HG03280 (cell line): ENCODE results near the gene EMC10.
"Not testable (repeated sequence)": the region's sequence is repeated elsewhere in the genome, so short reads cannot be mapped to it uniquely, and the experiment has no call there.

Source experiments
- ATAC-seq: cut with Tn5 transposase; IDR thresholded peaks from one replicate; pipeline ENCODE4 v1.9.1; 2021; ENCODE audit warnings: mild to moderate bottlenecking, moderate library complexity; ENCODE audit not compliant: unreplicated experiment

Gene EMC10

DNA sequence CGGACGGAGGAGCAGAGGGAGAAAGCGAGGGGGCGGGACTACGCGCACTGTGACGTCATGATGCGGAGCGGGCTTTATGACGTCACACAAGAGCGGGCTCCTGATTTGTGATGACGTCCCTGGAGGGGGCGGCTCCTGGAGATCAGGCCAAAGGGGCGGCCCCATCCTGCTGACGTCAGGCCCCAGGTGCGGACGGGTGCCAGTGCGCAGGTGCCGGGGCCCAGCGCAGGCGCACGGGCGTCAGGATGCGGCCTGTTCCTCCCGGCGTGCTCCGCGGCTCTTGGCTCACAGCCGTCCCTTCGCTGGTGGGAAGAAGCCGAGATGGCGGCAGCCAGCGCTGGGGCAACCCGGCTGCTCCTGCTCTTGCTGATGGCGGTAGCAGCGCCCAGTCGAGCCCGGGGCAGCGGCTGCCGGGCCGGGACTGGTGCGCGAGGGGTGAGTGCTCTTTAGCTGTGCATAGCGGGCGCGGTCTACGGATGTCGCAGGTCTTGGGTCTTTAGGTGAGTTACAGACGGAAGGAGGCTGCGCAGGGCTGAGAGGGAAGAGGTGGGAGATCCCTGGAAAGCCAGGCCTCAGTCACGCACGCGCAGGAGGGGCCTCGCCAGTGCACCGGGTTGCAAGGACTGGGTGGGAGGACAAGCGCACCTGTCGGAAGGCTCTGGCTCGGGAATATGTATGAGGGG, at the start of gene EMC10, which contains the start of gene GARIN5A:
Gene EMC10 (plus strand): TSS at position 284 of the 683 bp plus-strand sequence. CDS start 38 bp downstream, at position 322.
Gene GARIN5A (minus strand): TSS at position 625 of the 683 bp plus-strand sequence. CDS start 460 bp downstream, at position 165.
- ATAC-seq: peak; percentile 91

GRCh38 chr19:50427318-50427925, 48.9 kb upstream of the EMC10 start:
- ATAC-seq: no peak

DNA sequence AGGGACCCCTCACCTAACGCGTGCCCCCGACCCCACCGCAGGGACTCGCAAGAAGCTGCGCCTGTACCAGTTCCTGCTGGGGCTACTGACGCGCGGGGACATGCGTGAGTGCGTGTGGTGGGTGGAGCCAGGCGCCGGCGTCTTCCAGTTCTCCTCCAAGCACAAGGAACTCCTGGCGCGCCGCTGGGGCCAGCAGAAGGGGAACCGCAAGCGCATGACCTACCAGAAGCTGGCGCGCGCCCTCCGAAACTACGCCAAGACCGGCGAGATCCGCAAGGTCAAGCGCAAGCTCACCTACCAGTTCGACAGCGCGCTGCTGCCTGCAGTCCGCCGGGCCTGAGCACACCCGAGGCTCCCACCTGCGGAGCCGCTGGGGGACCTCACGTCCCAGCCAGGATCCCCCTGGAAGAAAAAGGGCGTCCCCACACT, 48.3 kb upstream of the EMC10 start:
- ATAC-seq: no peak

DNA sequence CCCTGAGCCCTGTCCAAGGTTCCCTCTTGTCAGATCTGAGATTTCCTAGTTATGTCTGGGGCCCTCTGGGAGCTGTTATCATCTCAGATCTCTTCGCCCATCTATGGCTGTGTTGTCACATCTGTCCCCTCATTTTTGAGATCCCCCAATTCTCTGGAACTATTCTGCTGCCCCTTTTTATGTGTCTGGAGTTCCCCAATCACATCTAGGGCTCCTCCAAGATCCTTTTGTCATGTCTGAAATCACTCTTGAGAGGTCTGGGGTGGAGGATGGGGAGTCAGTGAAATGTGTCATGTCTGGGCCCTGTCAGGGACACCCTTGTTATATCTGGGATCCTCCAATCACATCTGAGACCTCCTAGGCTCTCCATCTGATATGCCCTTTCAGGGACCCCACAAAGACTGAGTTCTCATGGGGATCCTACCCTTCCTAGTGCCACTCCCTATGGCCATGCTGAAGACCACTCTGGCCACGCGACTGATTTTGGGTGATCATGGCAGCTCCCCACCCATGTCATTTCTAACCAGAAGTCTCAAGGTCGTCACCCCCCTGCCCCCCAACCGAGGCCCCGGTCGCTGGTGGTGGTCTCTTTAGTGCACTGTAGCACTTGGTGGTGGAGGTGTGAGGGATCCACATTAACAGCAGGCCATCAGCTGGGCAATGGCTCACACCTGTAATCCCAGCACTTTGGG, 47.4 kb upstream of the EMC10 start:
- ATAC-seq: no peak

GRCh38 chr19:50430888-50431342, 45.4 kb upstream of the EMC10 start:
- no peak for ATAC-seq

GRCh38 chr19:50431343-50432220, 44.7 kb upstream of the EMC10 start:
- peak; percentile 82 for ATAC-seq

DNA sequence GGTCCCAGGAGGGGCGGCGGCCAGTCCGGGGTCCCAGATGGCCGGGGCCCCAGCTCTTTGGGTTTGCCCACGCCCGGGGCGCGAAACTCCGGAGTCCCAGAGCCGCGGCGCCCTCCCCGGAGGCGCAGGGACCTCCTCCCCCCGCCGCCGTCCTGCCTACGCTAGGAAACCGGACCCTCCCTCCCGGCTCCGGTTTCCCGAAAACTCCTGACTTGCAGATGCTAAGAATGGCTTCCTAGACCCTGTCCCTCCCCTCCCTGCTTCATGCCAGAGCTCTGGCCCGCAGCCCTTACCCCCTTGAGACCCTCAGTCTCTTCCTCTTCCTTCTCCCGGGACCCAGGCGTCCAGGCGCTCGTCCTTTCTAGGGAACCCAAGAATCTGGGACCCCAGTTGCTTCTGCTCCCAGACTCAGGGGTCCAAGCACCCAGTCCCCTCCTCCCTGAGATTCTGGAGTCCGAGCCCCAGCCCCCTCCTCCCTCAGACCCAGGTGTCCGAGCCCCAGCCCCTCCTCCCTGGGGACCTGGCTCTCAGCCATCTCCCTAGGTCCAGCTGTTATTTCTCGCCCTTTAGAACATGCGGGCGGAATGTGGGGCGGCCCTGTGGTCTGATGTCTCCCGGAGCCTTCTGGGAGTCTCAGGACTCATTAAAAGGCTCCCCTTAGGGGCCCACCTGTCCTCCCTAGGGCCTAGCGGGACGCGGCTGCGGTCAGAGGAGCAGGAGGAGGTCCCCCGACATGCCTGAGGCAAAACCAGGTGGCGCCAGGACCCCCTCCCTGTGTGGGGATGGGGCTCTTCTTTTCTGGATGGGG, 43.9 kb upstream of the EMC10 start, which contains the start of gene MYBPC2:
Gene MYBPC2 (plus strand): TSS at position 672 of the 808 bp plus-strand sequence. CDS start 62 bp downstream, at position 734.
- ATAC-seq: no peak

GRCh38 chr19:50433201-50434180, 42.8 kb upstream of the EMC10 start:
- ATAC-seq: no peak

- ATAC-seq: no peak
Measured at GRCh38 chr19:50434525-50434924, 41.8 kb upstream of the EMC10 start.

DNA sequence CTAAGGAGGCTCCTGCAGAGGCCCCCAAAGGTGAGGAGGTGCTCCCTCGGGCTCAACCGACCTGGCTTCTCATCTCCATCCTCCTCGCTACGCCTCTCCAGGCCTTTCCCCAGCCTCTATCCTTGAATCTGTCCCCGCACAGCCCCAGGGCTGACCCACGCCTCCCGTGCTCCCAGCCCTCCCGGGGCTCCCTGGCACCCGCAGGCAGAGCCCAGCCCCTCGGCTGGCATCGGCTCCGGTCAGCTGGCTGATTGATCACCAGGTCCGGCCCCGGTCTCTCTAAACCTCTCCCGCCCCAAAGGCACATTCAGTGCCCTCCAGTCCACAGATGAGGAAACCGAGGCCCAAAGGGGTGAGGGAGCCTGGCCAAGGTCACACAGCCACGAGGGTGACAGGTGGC, 41.1 kb upstream of the EMC10 start:
- ATAC-seq: no peak

- ATAC-seq: no peak
Measured at GRCh38 chr19:50435627-50436026, 40.7 kb upstream of the EMC10 start.

- ATAC-seq: no peak
Measured at GRCh38 chr19:50437862-50438449, 38.4 kb upstream of the EMC10 start.

DNA sequence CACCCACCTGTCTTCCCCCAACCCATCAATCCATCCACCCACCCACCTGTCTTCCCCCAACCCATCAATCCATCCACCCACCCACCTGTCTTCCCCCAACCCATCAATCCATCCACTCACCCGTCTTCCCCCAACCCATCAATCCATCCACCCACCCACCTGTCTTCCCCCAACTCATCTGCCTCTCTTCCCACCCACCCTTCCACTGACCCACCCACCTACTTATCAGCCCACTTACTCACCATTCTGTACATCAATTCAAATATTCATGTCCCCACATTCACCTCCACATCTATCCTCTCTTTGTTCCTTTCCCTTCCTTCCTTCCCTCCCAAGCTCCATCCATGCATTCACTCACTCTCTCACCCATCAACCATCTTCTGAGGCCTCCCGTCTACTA, 37.2 kb upstream of the EMC10 start:
- ATAC-seq: not testable (repeated sequence)

DNA sequence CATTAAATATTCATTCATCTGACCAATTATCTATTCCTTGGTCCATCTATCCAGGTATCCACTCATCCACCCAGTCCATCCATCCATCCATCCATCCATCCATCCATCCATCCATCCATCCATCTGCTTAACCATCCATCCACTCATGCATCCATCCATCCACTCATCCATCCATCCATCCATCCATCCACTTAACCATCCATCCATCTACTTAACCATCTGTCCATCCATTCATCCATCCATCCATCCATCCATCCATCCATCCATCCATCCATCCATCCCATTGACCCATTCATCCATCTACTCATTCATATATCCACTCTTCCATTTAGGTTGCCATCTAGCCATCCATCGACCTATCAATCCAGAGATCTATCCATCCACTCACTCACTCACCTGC, 32.2 kb upstream of the EMC10 start:
- no peak for ATAC-seq

- no peak for ATAC-seq
Measured at GRCh38 chr19:50447053-50447452, 29.3 kb upstream of the EMC10 start.

GRCh38 chr19:50447750-50448149, 28.6 kb upstream of the EMC10 start:
- no peak for ATAC-seq

- no peak for ATAC-seq
Measured at GRCh38 chr19:50449236-50449899, 26.9 kb upstream of the EMC10 start.
